DOHH2 (cell line): ENCODE measurements around the gene SELENOW.
"Not testable (repeated sequence)": the region's sequence is repeated elsewhere in the genome, so short reads cannot be mapped to it uniquely, and the experiment has no call there.

Experiments used
- H3F3A ChIP-seq: fragments of 200-600 bp; sonication (generic), shearing (Covaris generic); 2 replicates; pipeline ENCODE4 v1.6.0; 2016; ENCODE audit warnings: antibody characterized with exemption, mild to moderate bottlenecking; ENCODE audit not compliant: control insufficient read depth, insufficient read depth
- H3K27ac ChIP-seq: fragments of 200-600 bp; sonication (generic); 2 replicates; pipeline ENCODE4 v1.5.1; 2014; ENCODE audit warnings: low read depth, mild to moderate bottlenecking, low read length, moderate library complexity
- H3K27me3 ChIP-seq: fragments of 200-600 bp; sonication (generic); 2 replicates; pipeline ENCODE4 v1.6.1; 2014; ENCODE audit warnings: mild to moderate bottlenecking, low read length, mixed read lengths; ENCODE audit not compliant: control insufficient read depth
- H3K36me3 ChIP-seq: fragments of 200-600 bp; sonication (generic); 2 replicates; pipeline ENCODE4 v1.6.1; 2014; ENCODE audit warnings: mild to moderate bottlenecking, low read length, moderate library complexity, mixed read lengths; ENCODE audit not compliant: control insufficient read depth
- H3K4me1 ChIP-seq: fragments of 200-600 bp; sonication (generic); 2 replicates; pipeline ENCODE4 v1.6.1; 2014; ENCODE audit warnings: mild to moderate bottlenecking, low read length, mixed read lengths; ENCODE audit not compliant: control insufficient read depth
- H3K4me2 ChIP-seq: fragments of 200-600 bp; sonication (generic); 2 replicates; pipeline ENCODE4 v1.6.0; 2014; ENCODE audit warnings: mild to moderate bottlenecking, low read length, moderate library complexity
- H3K4me3 ChIP-seq: fragments of 200-600 bp; sonication (generic); 2 replicates; pipeline ENCODE4 v1.5.1; 2014; ENCODE audit warnings: mild to moderate bottlenecking, low read length, mixed read lengths
- H3K79me2 ChIP-seq: fragments of 200-600 bp; sonication (generic); 2 replicates; pipeline ENCODE4 v1.6.1; 2014; ENCODE audit warnings: mild to moderate bottlenecking, low read length, mixed read lengths; ENCODE audit not compliant: control insufficient read depth
- H3K9me2 ChIP-seq: fragments of 200-600 bp; sonication (generic); replicated peaks from 2 replicates; pipeline ENCODE4 v1.6.1; 2014; ENCODE audit warnings: mild to moderate bottlenecking, low read length, mixed read lengths; ENCODE audit not compliant: control insufficient read depth
- H3K9me3 ChIP-seq: fragments of 200-600 bp; sonication (generic); 2 replicates; pipeline ENCODE4 v1.6.1; 2014; ENCODE audit warnings: antibody characterized with exemption, low read length, mixed read lengths; ENCODE audit not compliant: control insufficient read depth, insufficient read depth
- H4K20me1 ChIP-seq: fragments of 200-600 bp; sonication (generic); 2 replicates; pipeline ENCODE4 v1.6.0; 2014; ENCODE audit warnings: low read depth, mild to moderate bottlenecking, antibody characterized with exemption, low read length, moderate library complexity; ENCODE audit not compliant: control insufficient read depth, insufficient read depth
- EZH2phosphoT487 ChIP-seq: fragments of 200-600 bp; sonication (generic); IDR thresholded peaks from 2 replicates; pipeline ENCODE4 v1.6.1; 2017; ENCODE audit warnings: borderline replicate concordance, mild to moderate bottlenecking, antibody characterized with exemption, low read length, moderate library complexity, mixed read lengths
- TF ChIP-seq, protein P1 (sequence below): fragments of 200-600 bp; sonication (generic); IDR thresholded peaks from one replicate; pipeline ENCODE4 v1.5.1; 2014; ENCODE audit warnings: antibody characterized with exemption, mild to moderate bottlenecking, low read depth, low read length; ENCODE audit not compliant: poor library complexity, severe bottlenecking

The SELENOW gene

DNA sequence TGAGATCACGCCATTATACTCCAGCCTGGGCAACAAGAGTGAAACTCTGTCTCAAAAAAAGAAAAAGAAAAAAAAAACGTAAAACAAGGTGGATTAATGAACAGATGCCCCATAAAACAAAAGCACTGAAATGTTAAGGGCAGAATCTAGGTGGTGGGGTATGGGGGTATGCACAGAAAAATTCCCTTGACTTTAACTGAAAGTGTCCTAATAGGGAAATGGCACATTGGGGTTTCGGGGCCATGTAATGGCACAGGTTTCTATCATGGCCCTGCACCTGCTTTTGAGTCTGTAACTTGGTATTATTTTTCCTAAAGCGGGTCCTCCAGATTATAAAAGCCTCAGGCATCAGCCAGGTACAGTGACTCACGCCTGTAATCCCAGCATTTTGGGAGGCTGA, 16.9 kb upstream of the SELENOW start:
- no peaks in the 10 kb centered on the region; the same call in 1 of the 2 replicates for H3K27me3 ChIP-seq
- no peaks in the 10 kb centered on the region for H3K9me2 ChIP-seq
- H3K4me3 ChIP-seq = no peak overlapping the region
- TF ChIP-seq, protein P1, sequence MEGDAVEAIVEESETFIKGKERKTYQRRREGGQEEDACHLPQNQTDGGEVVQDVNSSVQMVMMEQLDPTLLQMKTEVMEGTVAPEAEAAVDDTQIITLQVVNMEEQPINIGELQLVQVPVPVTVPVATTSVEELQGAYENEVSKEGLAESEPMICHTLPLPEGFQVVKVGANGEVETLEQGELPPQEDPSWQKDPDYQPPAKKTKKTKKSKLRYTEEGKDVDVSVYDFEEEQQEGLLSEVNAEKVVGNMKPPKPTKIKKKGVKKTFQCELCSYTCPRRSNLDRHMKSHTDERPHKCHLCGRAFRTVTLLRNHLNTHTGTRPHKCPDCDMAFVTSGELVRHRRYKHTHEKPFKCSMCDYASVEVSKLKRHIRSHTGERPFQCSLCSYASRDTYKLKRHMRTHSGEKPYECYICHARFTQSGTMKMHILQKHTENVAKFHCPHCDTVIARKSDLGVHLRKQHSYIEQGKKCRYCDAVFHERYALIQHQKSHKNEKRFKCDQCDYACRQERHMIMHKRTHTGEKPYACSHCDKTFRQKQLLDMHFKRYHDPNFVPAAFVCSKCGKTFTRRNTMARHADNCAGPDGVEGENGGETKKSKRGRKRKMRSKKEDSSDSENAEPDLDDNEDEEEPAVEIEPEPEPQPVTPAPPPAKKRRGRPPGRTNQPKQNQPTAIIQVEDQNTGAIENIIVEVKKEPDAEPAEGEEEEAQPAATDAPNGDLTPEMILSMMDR = no peak
- no peak for TF ChIP-seq EZH2phosphoT487
- 0 out of 2 replicates have a peak, but pooled peaks cover 3% of the 10 kb centered on the region for H3F3A ChIP-seq
- no peaks in the 10 kb centered on the region for H4K20me1 ChIP-seq
- H3K9me3 ChIP-seq = no peaks in the 10 kb centered on the region
- H3K4me1 ChIP-seq = no peaks in the 10 kb centered on the region
- peaks cover 26% of the 10 kb centered on the region for H3K36me3 ChIP-seq
- no peaks in the 10 kb centered on the region for H3K79me2 ChIP-seq
- no peak overlapping the region for H3K27ac ChIP-seq
- no peak overlapping the region for H3K4me2 ChIP-seq

DNA sequence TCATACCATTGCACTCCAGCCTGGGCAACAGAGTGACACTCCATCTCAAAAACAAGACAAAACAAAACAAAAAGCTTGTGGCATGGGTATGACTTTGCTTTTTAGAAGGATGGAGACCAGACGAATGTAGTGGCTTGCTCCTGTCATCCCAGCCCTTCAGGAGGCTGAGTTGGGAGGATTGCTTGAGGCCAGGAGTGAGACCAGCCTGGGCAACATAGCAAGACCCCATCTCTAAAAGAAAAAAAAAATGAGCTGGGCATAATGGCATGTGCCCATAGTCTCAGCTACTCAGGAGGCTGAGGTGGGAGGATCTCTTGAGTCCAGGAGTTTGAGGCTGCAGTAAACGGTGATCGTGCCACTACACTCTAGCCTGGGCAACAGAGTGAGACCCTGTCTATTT, 16.4 kb upstream of the SELENOW start:
- TF ChIP-seq EZH2phosphoT487 = no peak
- TF ChIP-seq, protein P1 = no peak
- H3K9me3 ChIP-seq = no peaks in the 10 kb centered on the region
- no peaks in the 10 kb centered on the region for H3K79me2 ChIP-seq
- no peaks in the 10 kb centered on the region; the same call in 1 of the 2 replicates for H3K27me3 ChIP-seq
- H3F3A ChIP-seq = 0 out of 2 replicates have a peak, but pooled peaks cover 3% of the 10 kb centered on the region
- no peaks in the 10 kb centered on the region for H4K20me1 ChIP-seq
- H3K36me3 ChIP-seq = peaks cover 20% of the 10 kb centered on the region
- H3K4me3 ChIP-seq = no peak overlapping the region
- H3K4me2 ChIP-seq = no peak overlapping the region
- H3K4me1 ChIP-seq = no peaks in the 10 kb centered on the region
- no peaks in the 10 kb centered on the region for H3K9me2 ChIP-seq
- H3K27ac ChIP-seq = no peak overlapping the region

GRCh38 chr19:47762615-47763308, 15.7 kb upstream of the SELENOW start:
- H3K27me3 ChIP-seq = no peaks in the 10 kb centered on the region; the same call in 1 of the 2 replicates
- H3K4me3 ChIP-seq = no peak overlapping the region
- no peaks in the 10 kb centered on the region for H3K9me3 ChIP-seq
- 0 out of 2 replicates have a peak, but pooled peaks cover 3% of the 10 kb centered on the region for H3F3A ChIP-seq
- no peak overlapping the region for H3K27ac ChIP-seq
- H3K9me2 ChIP-seq = no peaks in the 10 kb centered on the region
- H3K4me2 ChIP-seq = no peak overlapping the region
- TF ChIP-seq EZH2phosphoT487 = no peak
- TF ChIP-seq, protein P1 = no peak
- no peaks in the 10 kb centered on the region for H3K4me1 ChIP-seq
- H3K79me2 ChIP-seq = no peaks in the 10 kb centered on the region
- H3K36me3 ChIP-seq = peaks cover 14% of the 10 kb centered on the region
- no peaks in the 10 kb centered on the region for H4K20me1 ChIP-seq

DNA sequence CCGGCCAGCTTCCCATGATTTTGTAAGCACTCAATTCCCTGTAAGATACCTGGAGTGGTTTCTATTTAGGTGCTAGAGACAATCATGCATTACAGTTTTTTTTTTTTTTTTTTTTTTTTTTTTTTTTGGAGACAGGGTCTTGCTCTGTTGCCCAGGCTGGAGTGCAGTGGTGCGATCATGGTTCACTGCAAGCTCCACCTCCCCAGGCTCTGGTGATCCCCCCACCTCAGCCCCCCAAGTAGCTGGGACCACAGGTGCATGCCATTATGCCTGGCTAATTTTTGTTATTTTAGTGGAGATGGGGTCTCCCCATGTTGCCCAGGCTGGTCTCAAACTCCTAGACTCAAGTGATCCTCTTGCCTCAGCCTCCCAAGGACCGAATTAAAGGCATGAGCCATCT, 13.8 kb upstream of the SELENOW start:
- not testable (repeated sequence) for H3K9me3 ChIP-seq, H3K27ac ChIP-seq, H3K9me2 ChIP-seq, H3K4me2 ChIP-seq, H3K27me3 ChIP-seq, H3K36me3 ChIP-seq, H3F3A ChIP-seq, H3K79me2 ChIP-seq, H4K20me1 ChIP-seq, H3K4me3 ChIP-seq, H3K4me1 ChIP-seq
